COLO668 (cell line): ENCODE data around the gene TAPT1.

ENCODE experiments used
- DNase-seq: peaks from one replicate; lab custom pipeline; 2025; ENCODE audit not compliant: unreplicated experiment; lab: John Stamatoyannopoulos, UW

TAPT1 gene

GRCh38 chr4:16110661-16111290, 115.5 kb downstream of the TAPT1 start:
- no peak for DNase-seq
